Mesendoderm (in vitro differentiated cells): ENCODE results near the gene TMEM244.

Experiments used
- DNase-seq: peaks from one replicate; pipeline ENCODE4 v3.0.0; 2013
- H2AK5ac ChIP-seq: 2 replicates; pipeline ENCODE4 v1.6.1; 2013; ENCODE audit warnings: low read length, inconsistent platforms
- H2BK120ac ChIP-seq: 2 replicates; pipeline ENCODE4 v1.6.1; 2013; ENCODE audit warnings: low read depth, mild to moderate bottlenecking, low read length, moderate library complexity, mixed read lengths
- H2BK15ac ChIP-seq: replicated peaks from 2 replicates; pipeline ENCODE4 v1.6.1; 2013; ENCODE audit warnings: low read depth, mild to moderate bottlenecking, moderate library complexity
- H2BK5ac ChIP-seq: 2 replicates; pipeline ENCODE4 v1.6.1; 2013; ENCODE audit warnings: low read length, inconsistent platforms
- H3K18ac ChIP-seq: 2 replicates; pipeline ENCODE4 v1.6.1; 2013; ENCODE audit warnings: mild to moderate bottlenecking, low read length, mixed read lengths
- H3K23ac ChIP-seq: one replicate; pipeline ENCODE4 v1.6.1; 2013; ENCODE audit warnings: low read length
- H3K27ac ChIP-seq: 2 replicates; pipeline ENCODE4 v1.5.1; 2013; ENCODE audit warnings: low read depth, mild to moderate bottlenecking, inconsistent platforms, low read length, moderate library complexity
- H3K27me3 ChIP-seq: 2 replicates; pipeline ENCODE4 v1.6.1; 2013; ENCODE audit warnings: low read length, control low read depth, mild to moderate bottlenecking, inconsistent platforms; ENCODE audit not compliant: insufficient read depth, poor library complexity
- H3K36me3 ChIP-seq: 2 replicates; pipeline ENCODE4 v1.6.1; 2013; ENCODE audit warnings: low read length, inconsistent platforms; ENCODE audit not compliant: control insufficient read depth, insufficient read depth
- H3K4ac ChIP-seq: one replicate; pipeline ENCODE4 v1.6.1; 2013; ENCODE audit warnings: low read depth, mild to moderate bottlenecking, low read length, moderate library complexity
- H3K4me1 ChIP-seq: 2 replicates; pipeline ENCODE4 v1.6.1; 2013; ENCODE audit warnings: low read depth, low read length, inconsistent platforms; ENCODE audit not compliant: control insufficient read depth
- H3K4me2 ChIP-seq: 2 replicates; pipeline ENCODE4 v1.6.1; 2013; ENCODE audit warnings: low read length
- H3K4me3 ChIP-seq: 2 replicates; pipeline ENCODE4 v1.5.1; 2013; ENCODE audit warnings: mild to moderate bottlenecking, low read length
- H3K56ac ChIP-seq: one replicate; pipeline ENCODE4 v1.6.1; 2013; ENCODE audit warnings: low read length
- H3K79me1 ChIP-seq: 2 replicates; pipeline ENCODE4 v1.6.1; 2013; ENCODE audit warnings: low read length, inconsistent platforms
- H3K79me2 ChIP-seq: 2 replicates; pipeline ENCODE4 v1.6.1; 2013; ENCODE audit warnings: mild to moderate bottlenecking, low read length; ENCODE audit not compliant: control insufficient read depth, insufficient read depth
- H3K9ac ChIP-seq: 2 replicates; pipeline ENCODE4 v1.6.1; 2013; ENCODE audit warnings: low read length, inconsistent platforms
- H4K5ac ChIP-seq: one replicate; pipeline ENCODE4 v1.6.1; 2013; ENCODE audit warnings: low read length
- H4K8ac ChIP-seq: one replicate; pipeline ENCODE4 v1.6.1; 2013; ENCODE audit warnings: low read depth, mild to moderate bottlenecking, control low read depth, low read length, moderate library complexity
- WGBS: extraction: QIAGEN DNeasy Blood & Tissue Kit; methylation state at CpG from one replicate; pipeline ENCODE4 v1.1.7; 2013; ENCODE audit warnings: low lambda C conversion rate, missing lambda C conversion rate; ENCODE audit not compliant: insufficient coverage; ENCODE audit errors: extremely low coverage; 5-methylcytosine and 5-hydroxymethylcytosine counted together

The TMEM244 gene

GRCh38 chr6:129866256-129866655, 5.1 kb upstream of the TMEM244 start:
- Histone ChIP-seq H3K9ac (no peak overlapping the region), H3K23ac (no peak overlapping the region), H4K5ac (no peak overlapping the region), H4K8ac (no peak overlapping the region), H2BK120ac (no peak overlapping the region), H3K79me1 (no peaks in the 10 kb centered on the region), H3K27ac (no peak overlapping the region), H3K79me2 (no peaks in the 10 kb centered on the region), H2BK15ac (no peak overlapping the region), H3K36me3 (no peaks in the 10 kb centered on the region), H3K56ac (no peak overlapping the region), H3K27me3 (no peaks in the 10 kb centered on the region), H3K4me2 (no peak overlapping the region), H2BK5ac (no peak overlapping the region), H3K4me1 (no peaks in the 10 kb centered on the region), H3K4ac (no peak overlapping the region), H3K18ac (no peak overlapping the region), H3K4me3 (no peak overlapping the region), H2AK5ac (no peak overlapping the region)
- WGBS: no CpG with 5 or more reads among the region's 1 CpG
- no peak for DNase-seq

- no peak overlapping the region for H2BK5ac ChIP-seq
- DNase-seq: no peak
Measured at GRCh38 chr6:129865013-129865412, 3.9 kb upstream of the TMEM244 start.

GRCh38 chr6:129863664-129864063, 2.5 kb upstream of the TMEM244 start:
- H2AK5ac ChIP-seq: no peak overlapping the region
- no peak overlapping the region for H2BK120ac ChIP-seq
- H2BK5ac ChIP-seq: no peak overlapping the region
- H3K18ac ChIP-seq: no peak overlapping the region
- no peak overlapping the region for H3K4me2 ChIP-seq
- H3K4me3 ChIP-seq: no peak overlapping the region
- no peaks in the 10 kb centered on the region for H3K36me3 ChIP-seq
- no peak overlapping the region for H2BK15ac ChIP-seq
- H3K27me3 ChIP-seq: no peaks in the 10 kb centered on the region
- H3K23ac ChIP-seq: no peak overlapping the region
- no peak overlapping the region for H4K5ac ChIP-seq
- no peak for DNase-seq
- H3K27ac ChIP-seq: no peak overlapping the region
- no peaks in the 10 kb centered on the region for H3K79me1 ChIP-seq
- no CpG with 5 or more reads among the region's 6 CpGs for WGBS
- H3K9ac ChIP-seq: no peak overlapping the region
- no peak overlapping the region for H3K4ac ChIP-seq
- H4K8ac ChIP-seq: no peak overlapping the region
- no peaks in the 10 kb centered on the region for H3K79me2 ChIP-seq
- peaks cover 1% of the 10 kb centered on the region for H3K4me1 ChIP-seq
- H3K56ac ChIP-seq: no peak overlapping the region

More at GRCh38 chr6:129865013-129865412, 3.9 kb upstream of the TMEM244 start:
- no peak overlapping the region for H3K27ac ChIP-seq
- H3K79me2 ChIP-seq: no peaks in the 10 kb centered on the region
- H3K18ac ChIP-seq: no peak overlapping the region
- H3K4me3 ChIP-seq: no peak overlapping the region
- no peak overlapping the region for H4K8ac ChIP-seq
- no peak overlapping the region for H3K4me2 ChIP-seq
- H3K23ac ChIP-seq: no peak overlapping the region
- WGBS: no CpG with 5 or more reads among the region's 4 CpGs
- H3K27me3 ChIP-seq: no peaks in the 10 kb centered on the region
- no peak overlapping the region for H4K5ac ChIP-seq
- no peak overlapping the region for H3K4ac ChIP-seq
- no peak overlapping the region for H3K9ac ChIP-seq
- no peak overlapping the region for H2BK15ac ChIP-seq
- no peaks in the 10 kb centered on the region for H3K36me3 ChIP-seq
- no peak overlapping the region for H3K56ac ChIP-seq
- H3K4me1 ChIP-seq: peaks cover 1% of the 10 kb centered on the region
- H2AK5ac ChIP-seq: no peak overlapping the region
- no peaks in the 10 kb centered on the region for H3K79me1 ChIP-seq
- no peak overlapping the region for H2BK120ac ChIP-seq

- Histone ChIP-seq H4K5ac (no peak overlapping the region), H3K27me3 (no peaks in the 10 kb centered on the region), H3K79me1 (no peaks in the 10 kb centered on the region), H2BK15ac (no peak overlapping the region), H3K56ac (no peak overlapping the region), H3K9ac (no peak overlapping the region), H3K36me3 (no peaks in the 10 kb centered on the region), H2BK5ac (no peak overlapping the region), H3K23ac (no peak overlapping the region), H3K27ac (no peak overlapping the region), H3K79me2 (no peaks in the 10 kb centered on the region), H3K4ac (no peak overlapping the region), H3K4me3 (no peak overlapping the region), H2AK5ac (no peak overlapping the region), H3K4me2 (no peak overlapping the region), H3K4me1 (peaks cover 1% of the 10 kb centered on the region), H3K18ac (no peak overlapping the region), H4K8ac (no peak overlapping the region), H2BK120ac (no peak overlapping the region)
- WGBS: no CpG with 5 or more reads among the region's 2 CpGs
- DNase-seq: no peak
Measured at GRCh38 chr6:129859524-129859923, 1.6 kb downstream of the TMEM244 start.

GRCh38 chr6:129857838-129858237, 3.3 kb downstream of the TMEM244 start:
- Histone ChIP-seq H3K4me1 (peaks cover 1% of the 10 kb centered on the region), H3K4me3 (no peak overlapping the region), H3K56ac (no peak overlapping the region), H4K5ac (no peak overlapping the region), H2BK15ac (no peak overlapping the region), H3K9ac (no peak overlapping the region), H3K79me2 (no peaks in the 10 kb centered on the region), H4K8ac (no peak overlapping the region), H3K79me1 (no peaks in the 10 kb centered on the region), H3K36me3 (no peaks in the 10 kb centered on the region), H2BK5ac (no peak overlapping the region), H3K4me2 (no peak overlapping the region), H2BK120ac (no peak overlapping the region), H3K27ac (no peak overlapping the region), H3K18ac (no peak overlapping the region), H3K27me3 (no peaks in the 10 kb centered on the region), H3K23ac (no peak overlapping the region), H3K4ac (no peak overlapping the region), H2AK5ac (no peak overlapping the region)
- WGBS: no CpG with 5 or more reads among the region's 4 CpGs
- DNase-seq: no peak

GRCh38 chr6:129853996-129854711, 7.0 kb downstream of the TMEM244 start:
- WGBS: no CpG with 5 or more reads among the region's 3 CpGs
- no peak overlapping the region for H4K5ac ChIP-seq
- H3K4me2 ChIP-seq: no peak overlapping the region
- no peak overlapping the region for H2AK5ac ChIP-seq
- no peak overlapping the region for H3K27ac ChIP-seq
- no peak overlapping the region for H3K4ac ChIP-seq
- no peaks in the 10 kb centered on the region for H3K79me1 ChIP-seq
- no peak overlapping the region for H2BK120ac ChIP-seq
- no peak overlapping the region for H3K56ac ChIP-seq
- H3K23ac ChIP-seq: no peak overlapping the region
- no peaks in the 10 kb centered on the region for H3K36me3 ChIP-seq
- no peak overlapping the region for H3K18ac ChIP-seq
- no peak overlapping the region for H2BK5ac ChIP-seq
- H3K9ac ChIP-seq: no peak overlapping the region
- no peak for DNase-seq
- no peak overlapping the region for H2BK15ac ChIP-seq
- H4K8ac ChIP-seq: no peak overlapping the region
- H3K4me1 ChIP-seq: no peaks in the 10 kb centered on the region
- H3K27me3 ChIP-seq: no peaks in the 10 kb centered on the region
- H3K4me3 ChIP-seq: no peak overlapping the region
- no peaks in the 10 kb centered on the region for H3K79me2 ChIP-seq
